ENCODE results near the gene ITGB2.
A peak's percentile ranks its signal among the peaks of the same experiment; 100 is the strongest.

The ITGB2 gene

DNA sequence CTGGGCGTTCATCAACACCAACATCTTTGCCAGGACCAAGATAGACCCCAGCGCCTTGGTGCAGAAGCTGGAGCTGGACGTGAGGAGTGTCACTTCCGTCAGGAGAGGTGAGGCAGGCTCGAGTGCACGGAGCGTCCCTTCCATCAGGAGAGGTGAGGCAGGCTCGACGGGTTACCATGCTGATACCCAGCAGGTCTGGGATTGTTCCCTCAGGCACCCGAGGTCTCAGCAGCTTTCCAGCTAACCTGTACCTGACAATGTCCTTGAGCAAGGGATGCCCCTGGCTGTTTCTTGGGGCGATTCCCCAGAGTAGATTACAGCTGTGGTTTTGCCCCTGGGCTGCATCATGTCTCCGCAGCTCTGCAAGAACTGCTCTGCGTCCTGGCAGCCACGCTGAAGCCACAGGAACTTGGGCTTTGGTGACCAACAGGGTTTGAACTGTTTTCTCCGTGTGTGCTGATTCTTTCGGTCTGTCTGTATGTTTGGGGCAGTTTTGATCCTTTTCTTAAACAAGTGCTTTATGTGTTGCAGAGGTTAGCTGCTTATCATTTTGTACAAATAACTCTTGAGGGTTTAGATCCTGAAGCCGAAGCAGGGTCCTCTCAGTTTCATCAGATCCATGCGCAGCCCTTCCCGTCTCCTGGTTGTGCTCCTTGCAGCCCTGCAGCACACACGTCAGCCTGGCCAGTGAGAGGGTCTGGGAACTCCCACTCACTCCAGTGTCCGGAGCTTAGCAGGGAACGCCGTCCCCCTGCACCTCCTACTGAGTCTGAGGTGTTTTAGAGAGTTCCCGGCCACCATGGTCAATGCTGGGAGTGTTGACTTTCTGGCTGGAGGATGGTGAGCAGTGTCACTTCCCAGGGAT lies 23.2 kb upstream of the ITGB2 start:
- no peak overlapping the region for H3K4me3 ChIP-seq (ENCODE audit: low read depth, low read length)
- TF ChIP-seq, protein P1, sequence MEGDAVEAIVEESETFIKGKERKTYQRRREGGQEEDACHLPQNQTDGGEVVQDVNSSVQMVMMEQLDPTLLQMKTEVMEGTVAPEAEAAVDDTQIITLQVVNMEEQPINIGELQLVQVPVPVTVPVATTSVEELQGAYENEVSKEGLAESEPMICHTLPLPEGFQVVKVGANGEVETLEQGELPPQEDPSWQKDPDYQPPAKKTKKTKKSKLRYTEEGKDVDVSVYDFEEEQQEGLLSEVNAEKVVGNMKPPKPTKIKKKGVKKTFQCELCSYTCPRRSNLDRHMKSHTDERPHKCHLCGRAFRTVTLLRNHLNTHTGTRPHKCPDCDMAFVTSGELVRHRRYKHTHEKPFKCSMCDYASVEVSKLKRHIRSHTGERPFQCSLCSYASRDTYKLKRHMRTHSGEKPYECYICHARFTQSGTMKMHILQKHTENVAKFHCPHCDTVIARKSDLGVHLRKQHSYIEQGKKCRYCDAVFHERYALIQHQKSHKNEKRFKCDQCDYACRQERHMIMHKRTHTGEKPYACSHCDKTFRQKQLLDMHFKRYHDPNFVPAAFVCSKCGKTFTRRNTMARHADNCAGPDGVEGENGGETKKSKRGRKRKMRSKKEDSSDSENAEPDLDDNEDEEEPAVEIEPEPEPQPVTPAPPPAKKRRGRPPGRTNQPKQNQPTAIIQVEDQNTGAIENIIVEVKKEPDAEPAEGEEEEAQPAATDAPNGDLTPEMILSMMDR (IDR thresholded peaks at IDR 0.05; ENCODE audit: insufficient read depth, low read depth, low read length, missing control alignments), result no peak
- DNase-seq (ENCODE audit: low read depth), result no peak

DNA sequence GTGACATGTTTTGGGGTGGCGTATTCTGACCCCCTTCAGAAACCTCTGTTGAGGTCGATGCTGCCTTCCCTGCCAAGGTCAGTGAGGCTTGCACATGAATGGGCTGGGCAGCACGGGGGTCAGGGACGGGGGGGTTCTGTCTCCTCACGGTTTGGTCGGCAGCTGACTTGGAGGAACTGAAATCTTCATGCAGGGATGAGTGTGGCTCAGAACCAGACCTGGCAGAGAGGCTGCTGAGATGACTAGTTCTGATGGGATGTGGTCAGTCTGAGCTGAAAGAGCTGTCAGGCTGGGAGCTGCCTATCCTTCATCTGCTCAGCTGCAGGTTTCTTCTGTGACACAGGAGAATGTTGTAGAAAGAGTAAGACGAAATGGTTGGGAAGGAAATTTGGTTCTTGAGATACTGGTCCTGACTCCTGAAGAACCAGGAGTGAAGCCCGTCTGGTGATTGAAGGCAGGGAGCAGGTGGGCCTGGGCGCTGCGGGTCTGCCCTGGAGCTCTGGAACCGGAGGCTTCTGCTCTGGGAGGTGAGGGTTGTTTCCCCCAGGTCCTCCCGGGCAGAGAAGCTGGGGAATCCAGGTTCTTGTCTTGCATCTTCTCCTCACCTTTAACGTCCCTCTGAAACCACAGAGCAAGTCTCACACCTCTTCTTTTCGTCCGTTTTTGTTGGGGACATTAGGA lies 22.4 kb upstream of the ITGB2 start:
- no peak overlapping the region for H3K4me3 ChIP-seq (ENCODE audit: low read depth, low read length)
- peak; percentile 57 for DNase-seq (ENCODE audit: low read depth)
- TF ChIP-seq, protein P1 (IDR thresholded peaks at IDR 0.05; ENCODE audit: insufficient read depth, low read depth, low read length, missing control alignments), result no peak

DNA sequence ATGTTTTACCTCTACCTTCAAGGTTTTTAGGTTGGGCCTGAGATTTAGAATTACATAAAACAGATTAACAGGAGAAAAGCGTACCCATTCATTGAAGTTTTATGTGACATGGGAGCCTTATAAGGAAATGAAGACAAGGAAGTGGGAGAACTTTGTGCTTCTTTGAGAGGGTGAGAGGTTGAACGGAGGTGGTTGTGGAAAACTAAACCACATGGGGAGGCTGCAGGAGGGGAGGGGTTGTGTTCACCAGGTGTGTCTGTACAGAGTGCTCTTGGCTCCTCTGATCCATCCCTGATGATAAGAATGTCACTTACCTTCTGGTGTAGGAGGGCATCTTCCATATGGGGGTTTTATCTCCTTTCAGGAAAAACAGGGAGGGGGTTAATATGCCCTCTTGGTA lies 21.9 kb upstream of the ITGB2 start:
- no peak overlapping the region for H3K4me3 ChIP-seq (ENCODE audit: low read depth, low read length)
- TF ChIP-seq, protein P1 (IDR thresholded peaks at IDR 0.05; ENCODE audit: insufficient read depth, low read depth, low read length, missing control alignments), result no peak

DNA sequence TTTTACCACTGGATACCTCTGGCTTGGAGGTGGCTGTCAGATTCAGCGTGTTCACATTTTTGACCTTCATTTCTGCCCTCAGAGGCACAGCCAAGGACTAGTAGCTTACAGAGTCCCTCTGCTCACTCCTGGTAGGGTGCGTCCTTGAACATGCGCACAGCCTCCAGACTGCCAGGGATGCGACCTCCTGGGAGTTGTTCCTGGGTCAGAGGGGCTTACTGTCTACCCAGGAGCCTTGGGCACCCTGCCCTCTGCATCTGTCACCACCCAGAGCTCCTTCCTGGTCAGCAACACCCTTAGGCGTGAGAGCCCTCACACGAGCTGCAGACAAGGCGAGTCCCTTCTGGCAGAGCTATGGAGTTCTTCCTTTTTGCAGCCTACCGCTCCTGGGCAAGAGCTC lies 20.9 kb upstream of the ITGB2 start:
- TF ChIP-seq, protein P1 (IDR thresholded peaks at IDR 0.05; ENCODE audit: insufficient read depth, low read depth, low read length, missing control alignments), result no peak
- no peak overlapping the region for H3K4me3 ChIP-seq (ENCODE audit: low read depth, low read length)
- no peak for DNase-seq (ENCODE audit: low read depth)

More for the DNA sequence above, 21.9 kb upstream of the ITGB2 start:
- DNase-seq (ENCODE audit: low read depth), result no peak

DNA sequence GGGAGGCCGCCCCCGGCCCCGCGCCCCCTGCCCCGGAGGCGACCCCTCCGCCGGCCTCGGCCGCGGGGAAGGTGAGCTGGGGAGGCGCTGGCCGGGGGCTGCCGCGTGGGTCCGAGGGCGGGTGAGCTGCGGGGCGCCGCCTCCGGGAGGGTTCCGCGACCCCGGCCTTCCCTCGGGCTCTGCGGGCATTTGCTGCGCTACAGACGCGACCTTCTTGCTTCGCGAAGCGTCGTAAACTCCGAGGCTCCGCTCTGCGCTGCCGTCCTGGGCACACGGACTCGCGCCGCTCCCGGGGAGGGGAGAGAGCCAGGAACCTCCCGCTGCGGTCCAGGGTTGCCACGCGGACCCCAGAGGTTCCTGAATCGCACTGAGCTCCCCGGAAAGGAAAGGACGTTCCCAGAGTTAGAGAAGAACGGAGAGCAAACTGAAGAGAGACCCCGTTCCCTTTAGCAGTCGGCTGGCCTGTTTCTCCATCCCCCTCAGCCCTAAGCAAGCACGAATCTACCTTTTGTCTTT lies 19.5 kb upstream of the ITGB2 start:
- DNase-seq (ENCODE audit: low read depth), result no peak
- TF ChIP-seq, protein P1 (IDR thresholded peaks at IDR 0.05; ENCODE audit: insufficient read depth, low read depth, low read length, missing control alignments), result no peak
- H3K4me3 ChIP-seq (ENCODE audit: low read depth, low read length), result peak overlapping the region; percentile 89

DNA sequence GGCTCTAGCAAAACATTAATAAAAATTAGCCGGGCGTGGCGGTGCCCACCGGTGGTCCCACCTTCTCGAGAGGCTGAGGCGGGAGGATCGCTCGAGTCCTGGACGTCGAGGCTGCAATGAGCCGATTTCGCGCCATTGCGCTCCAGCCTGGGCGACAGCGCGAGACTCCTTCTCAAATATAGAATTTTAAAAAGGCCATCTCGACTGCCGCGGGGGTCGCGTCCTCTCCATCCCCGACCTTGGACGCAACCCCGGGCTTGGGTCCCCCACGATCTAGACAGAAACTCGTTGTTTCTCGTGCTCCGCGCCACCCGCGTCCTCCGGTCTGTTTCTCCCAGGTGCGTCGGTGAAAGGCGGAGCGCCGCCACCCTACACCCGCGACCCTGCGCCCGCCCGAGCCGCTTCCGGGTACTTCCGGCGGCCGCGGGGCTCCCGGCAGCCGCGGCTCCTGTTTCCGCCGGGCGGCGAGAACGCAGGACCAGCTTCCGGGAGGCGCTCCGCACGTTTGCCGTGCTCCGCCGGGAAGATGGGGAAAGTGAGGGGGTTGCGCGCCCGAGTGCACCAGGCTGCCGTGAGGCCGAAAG lies 18.9 kb upstream of the ITGB2 start, which contains the start of gene SLX9:
SLX9 (plus strand) TSS at position 498 of the 584 bp plus-strand sequence; CDS start at position 527, 29 bp downstream.
- TF ChIP-seq, protein P1 (IDR thresholded peaks at IDR 0.05; ENCODE audit: insufficient read depth, low read depth, low read length, missing control alignments), result no peak
- DNase-seq (ENCODE audit: low read depth), result peak; percentile 90
- H3K4me3 ChIP-seq (ENCODE audit: low read depth, low read length), result peak within 1 kb of the TSS; percentile 89
